NT2/D1 (cell line): ENCODE data around the gene ATP7A.
"Not testable (repeated sequence)": the region's sequence is repeated elsewhere in the genome, so short reads cannot be mapped to it uniquely, and the experiment has no call there.

Experiments
- DNase-seq: peaks from one replicate; pipeline ENCODE4 v3.0.0-alpha.2; 2011; ENCODE audit warnings: low read depth, low spot score
- H3K27me3 ChIP-seq: 2 replicates; pipeline ENCODE4 v1.6.0; 2011; ENCODE audit warnings: mild to moderate bottlenecking; ENCODE audit not compliant: insufficient read length, insufficient read depth
- H3K36me3 ChIP-seq: 2 replicates; pipeline ENCODE4 v1.6.1; 2011; ENCODE audit warnings: mild to moderate bottlenecking, low read length, mixed read lengths; ENCODE audit not compliant: insufficient read depth, insufficient read length
- H3K4me1 ChIP-seq: 2 replicates; pipeline ENCODE4 v1.5.1; 2011; ENCODE audit not compliant: insufficient read depth, insufficient read length
- H3K4me3 ChIP-seq: 2 replicates; pipeline ENCODE4 v1.5.1; 2011; ENCODE audit warnings: low read depth; ENCODE audit not compliant: insufficient read length
- H3K9ac ChIP-seq: 2 replicates; pipeline ENCODE4 v1.6.0; 2011; ENCODE audit warnings: low read depth; ENCODE audit not compliant: insufficient read length
- H3K9me3 ChIP-seq: 2 replicates; pipeline ENCODE4 v1.5.1; 2011; ENCODE audit warnings: mild to moderate bottlenecking, low read length; ENCODE audit not compliant: insufficient read depth
- SUZ12 ChIP-seq: IDR thresholded peaks from 2 replicates; pipeline ENCODE4 v1.6.1; 2011; ENCODE audit not compliant: insufficient read length, insufficient read depth; ENCODE audit errors: extremely low read depth
- YY1 ChIP-seq: IDR thresholded peaks from 2 replicates; pipeline ENCODE4 v1.6.1; 2011; ENCODE audit not compliant: insufficient read length, insufficient read depth
- ZNF274 ChIP-seq: IDR thresholded peaks from 2 replicates; pipeline ENCODE4 v1.6.1; 2011; ENCODE audit warnings: mild to moderate bottlenecking, low read depth, low read length

Gene ATP7A

DNA sequence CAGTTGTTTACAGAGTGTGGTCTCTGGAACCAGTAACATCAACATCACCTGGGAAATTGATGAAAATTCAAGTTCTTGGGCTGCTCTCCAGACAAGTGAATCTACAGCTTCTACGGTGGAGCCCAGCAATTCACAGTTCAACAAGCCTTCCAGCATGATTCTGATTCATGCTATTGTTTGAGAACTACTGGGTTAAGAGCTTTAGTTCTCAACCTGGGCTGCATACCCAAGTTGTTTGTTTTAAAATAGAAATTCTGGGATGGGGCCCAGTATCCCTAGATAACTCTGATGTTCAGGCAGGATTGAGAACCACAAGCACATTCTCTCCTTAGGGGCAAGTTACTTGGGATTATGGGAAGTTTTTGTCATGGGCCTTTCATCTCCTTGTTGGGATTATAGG is 155.6 kb downstream of the ATP7A start:
- Histone ChIP-seq H3K9me3 (peaks cover 12% of the 10 kb centered on the region; the same call in 1 of the 2 replicates), H3K27me3 (no peaks in the 10 kb centered on the region), H3K36me3 (no peaks in the 10 kb centered on the region), H3K9ac (no peak overlapping the region), H3K4me3 (no peak overlapping the region), H3K4me1 (no peaks in the 10 kb centered on the region)
- DNase-seq: no peak
- no peak for TF ChIP-seq SUZ12
- TF ChIP-seq YY1: no peak
- TF ChIP-seq ZNF274: no peak

- no peaks in the 10 kb centered on the region for H3K27me3 ChIP-seq
- H3K9me3 ChIP-seq: peaks cover 24% of the 10 kb centered on the region
- no peak for DNase-seq
- TF ChIP-seq ZNF274 (no peak), SUZ12 (no peak), YY1 (no peak)
- no peaks in the 10 kb centered on the region for H3K4me1 ChIP-seq
- no peaks in the 10 kb centered on the region for H3K36me3 ChIP-seq
- H3K4me3 ChIP-seq: no peak overlapping the region
- no peak overlapping the region for H3K9ac ChIP-seq
Observed at GRCh38 chrX:78071331-78071730, 160.8 kb downstream of the ATP7A start.

- not testable (repeated sequence) for H3K27me3 ChIP-seq, H3K4me1 ChIP-seq, H3K4me3 ChIP-seq, DNase-seq, H3K9ac ChIP-seq, H3K36me3 ChIP-seq
- H3K9me3 ChIP-seq: peaks cover 24% of the 10 kb centered on the region
Observed at GRCh38 chrX:78073147-78074077, 162.9 kb downstream of the ATP7A start.

DNA sequence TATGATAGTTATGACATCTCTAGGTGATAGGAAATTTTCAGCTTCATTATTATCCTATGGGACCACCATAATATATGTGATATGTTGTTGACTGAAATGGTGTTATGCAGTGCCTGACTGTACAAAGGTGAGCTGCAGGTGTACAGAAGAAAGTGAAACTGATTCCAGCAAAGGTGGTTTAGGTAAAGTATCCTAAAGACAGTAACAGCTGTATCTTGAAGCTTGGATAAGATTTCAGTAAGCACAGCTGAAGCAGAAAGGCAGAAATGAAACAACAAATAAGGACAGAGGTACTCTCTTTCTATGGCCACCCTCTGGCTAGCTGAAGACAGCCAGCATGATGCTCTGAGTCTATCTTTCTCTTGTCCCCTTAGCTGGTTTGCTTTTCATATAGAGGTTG is 163.6 kb downstream of the ATP7A start:
- no peaks in the 10 kb centered on the region for H3K36me3 ChIP-seq
- TF ChIP-seq YY1: no peak
- TF ChIP-seq SUZ12: no peak
- TF ChIP-seq ZNF274: no peak
- H3K9me3 ChIP-seq: peaks cover 17% of the 10 kb centered on the region
- H3K9ac ChIP-seq: no peak overlapping the region
- no peak for DNase-seq
- no peaks in the 10 kb centered on the region for H3K27me3 ChIP-seq
- no peak overlapping the region for H3K4me3 ChIP-seq
- H3K4me1 ChIP-seq: no peaks in the 10 kb centered on the region

- no peak for DNase-seq
- no peaks in the 10 kb centered on the region for H3K36me3 ChIP-seq
- no peak for TF ChIP-seq YY1
- TF ChIP-seq SUZ12: no peak
- no peak for TF ChIP-seq ZNF274
- no peak overlapping the region for H3K9ac ChIP-seq
- no peaks in the 10 kb centered on the region for H3K27me3 ChIP-seq
- H3K4me1 ChIP-seq: no peaks in the 10 kb centered on the region
- no peak overlapping the region for H3K4me3 ChIP-seq
- H3K9me3 ChIP-seq: peaks cover 12% of the 10 kb centered on the region
Observed at GRCh38 chrX:78075787-78076389, 165.4 kb downstream of the ATP7A start.

DNA sequence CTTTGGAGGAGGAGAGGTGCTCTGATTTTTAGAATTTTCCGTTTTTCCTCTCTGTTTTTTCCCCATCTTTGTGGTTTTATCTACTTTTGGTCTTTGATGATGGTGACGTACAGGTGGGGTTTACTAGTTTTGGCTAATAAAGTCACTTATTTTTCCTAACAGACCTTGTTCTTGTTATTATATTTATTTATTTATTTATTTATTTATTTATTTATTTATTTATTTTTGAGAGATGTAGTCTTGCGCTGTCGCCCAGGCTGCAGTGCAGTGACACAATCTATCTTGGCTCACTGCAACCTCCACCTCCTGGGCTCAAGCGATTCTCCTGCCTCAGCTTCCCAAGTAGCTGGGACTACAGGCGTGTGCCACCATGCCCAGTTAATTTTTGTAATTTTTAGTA is 170.9 kb downstream of the ATP7A start:
- H3K4me3 ChIP-seq, H3K9ac ChIP-seq, DNase-seq, H3K4me1 ChIP-seq, H3K27me3 ChIP-seq, H3K36me3 ChIP-seq, H3K9me3 ChIP-seq: not testable (repeated sequence)

DNA sequence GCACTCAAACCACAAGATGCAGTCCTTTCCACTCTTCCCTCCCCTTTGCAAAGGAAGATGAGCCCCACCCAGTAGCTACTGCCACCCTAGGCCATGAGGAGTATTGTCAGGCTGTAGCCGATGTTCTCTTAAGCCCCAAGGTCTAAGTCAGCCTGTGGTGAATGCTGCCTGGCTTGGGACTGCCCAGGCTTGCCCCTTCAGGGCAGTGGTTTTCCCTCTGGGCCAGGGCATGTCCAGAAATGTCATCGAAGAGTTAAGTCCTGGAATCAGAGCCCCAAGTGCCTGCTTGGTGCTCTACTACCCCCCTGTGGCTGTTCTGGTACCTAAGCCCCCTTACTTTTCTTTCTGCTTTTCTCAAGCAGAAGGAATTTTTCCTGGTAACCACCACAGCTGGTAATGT is 181.8 kb downstream of the ATP7A start:
- no peak for TF ChIP-seq SUZ12
- no peak for TF ChIP-seq YY1
- no peak for TF ChIP-seq ZNF274
- no peak for DNase-seq

More for the DNA sequence above, 181.8 kb downstream of the ATP7A start:
- no peaks in the 10 kb centered on the region for H3K36me3 ChIP-seq
- H3K27me3 ChIP-seq: no peaks in the 10 kb centered on the region
- peaks cover 5% of the 10 kb centered on the region for H3K4me1 ChIP-seq
- no peaks in the 10 kb centered on the region for H3K9me3 ChIP-seq
- no peak overlapping the region for H3K9ac ChIP-seq
- no peak overlapping the region for H3K4me3 ChIP-seq
